Measurements from ENCODE around the gene USP34.

DNA sequence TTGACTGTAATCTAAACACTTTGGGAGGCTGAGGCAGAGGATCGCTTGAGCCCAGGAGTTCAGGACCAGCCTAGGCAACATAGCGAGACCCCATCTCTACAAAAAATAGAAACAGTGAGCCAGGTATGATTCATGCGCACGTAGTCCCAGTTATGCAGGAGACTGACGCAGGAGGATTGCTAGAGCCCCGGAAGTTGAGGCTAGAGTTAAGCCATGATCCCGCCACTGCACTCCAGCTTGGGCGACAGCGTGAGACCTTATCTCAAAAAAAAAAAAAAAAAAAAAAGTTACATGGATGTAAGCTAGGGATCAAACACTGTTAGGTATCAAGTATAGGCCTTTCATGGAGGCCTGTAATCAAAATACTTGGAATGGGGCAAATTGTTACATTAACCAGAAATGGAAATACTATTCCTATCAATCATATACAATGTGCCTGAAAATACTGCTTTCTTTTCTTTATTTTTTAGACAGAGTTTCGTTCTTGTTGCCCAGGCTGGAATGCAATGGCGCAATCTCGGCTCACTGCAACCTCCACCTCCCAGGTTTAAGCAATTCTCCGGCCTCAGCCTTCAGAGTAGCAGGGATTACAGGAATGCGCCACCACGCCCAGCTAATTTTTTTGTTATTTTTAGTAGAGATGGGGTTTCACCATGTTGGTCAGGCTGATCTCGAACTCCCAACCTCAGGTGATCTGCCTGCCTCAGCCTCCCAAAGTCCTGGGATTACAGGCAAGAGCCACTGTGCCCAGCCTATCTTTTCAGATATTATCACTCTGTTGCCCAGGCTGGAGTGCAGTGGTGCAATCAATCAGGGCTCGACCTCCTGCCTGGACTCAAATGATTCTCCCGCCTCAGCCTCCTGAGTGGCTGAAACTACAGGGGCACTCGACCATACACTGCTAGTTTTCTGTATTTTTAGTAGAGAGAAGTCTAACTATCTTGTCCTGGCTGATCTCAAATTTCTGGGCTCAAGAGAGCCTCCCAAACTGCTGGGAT, 40.1 kb upstream of the USP34 start:
- no peak for TF ChIP-seq FOSL1 (IDR thresholded peaks at IDR 0.05; ENCODE audit: low read depth)
- TF ChIP-seq, protein P1, sequence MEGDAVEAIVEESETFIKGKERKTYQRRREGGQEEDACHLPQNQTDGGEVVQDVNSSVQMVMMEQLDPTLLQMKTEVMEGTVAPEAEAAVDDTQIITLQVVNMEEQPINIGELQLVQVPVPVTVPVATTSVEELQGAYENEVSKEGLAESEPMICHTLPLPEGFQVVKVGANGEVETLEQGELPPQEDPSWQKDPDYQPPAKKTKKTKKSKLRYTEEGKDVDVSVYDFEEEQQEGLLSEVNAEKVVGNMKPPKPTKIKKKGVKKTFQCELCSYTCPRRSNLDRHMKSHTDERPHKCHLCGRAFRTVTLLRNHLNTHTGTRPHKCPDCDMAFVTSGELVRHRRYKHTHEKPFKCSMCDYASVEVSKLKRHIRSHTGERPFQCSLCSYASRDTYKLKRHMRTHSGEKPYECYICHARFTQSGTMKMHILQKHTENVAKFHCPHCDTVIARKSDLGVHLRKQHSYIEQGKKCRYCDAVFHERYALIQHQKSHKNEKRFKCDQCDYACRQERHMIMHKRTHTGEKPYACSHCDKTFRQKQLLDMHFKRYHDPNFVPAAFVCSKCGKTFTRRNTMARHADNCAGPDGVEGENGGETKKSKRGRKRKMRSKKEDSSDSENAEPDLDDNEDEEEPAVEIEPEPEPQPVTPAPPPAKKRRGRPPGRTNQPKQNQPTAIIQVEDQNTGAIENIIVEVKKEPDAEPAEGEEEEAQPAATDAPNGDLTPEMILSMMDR (IDR thresholded peaks at IDR 0.05 in 2 of 3, conservative IDR thresholded peaks at IDR 0.05 in 1 of 3; ENCODE audit: borderline replicate concordance in 1 of 3, insufficient read depth in 1 of 3, low read depth in 2 of 3, low read length in 2 of 3): no peak
- TF ChIP-seq EZH2phosphoT487 (IDR thresholded peaks at IDR 0.05; ENCODE audit: borderline replicate concordance): no peak
- TF ChIP-seq EZH2 (IDR thresholded peaks at IDR 0.05): no peak
- TF ChIP-seq POLR2A (IDR thresholded peaks at IDR 0.05; ENCODE audit: borderline replicate concordance, extremely low read depth, insufficient read depth, insufficient read length): no peak
- TF ChIP-seq, protein P2, sequence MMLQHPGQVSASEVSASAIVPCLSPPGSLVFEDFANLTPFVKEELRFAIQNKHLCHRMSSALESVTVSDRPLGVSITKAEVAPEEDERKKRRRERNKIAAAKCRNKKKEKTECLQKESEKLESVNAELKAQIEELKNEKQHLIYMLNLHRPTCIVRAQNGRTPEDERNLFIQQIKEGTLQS (IDR thresholded peaks at IDR 0.05): no peak
- TF ChIP-seq POLR2AphosphoS5 (IDR thresholded peaks at IDR 0.05; ENCODE audit: low read depth, low read length): no peak
- TF ChIP-seq YY1 (IDR thresholded peaks at IDR 0.05; ENCODE audit: extremely low read depth, insufficient replicate concordance, low read depth, low read length): no peak
- TF ChIP-seq JUND (IDR thresholded peaks at IDR 0.05): no peak
- TF ChIP-seq, protein P3, sequence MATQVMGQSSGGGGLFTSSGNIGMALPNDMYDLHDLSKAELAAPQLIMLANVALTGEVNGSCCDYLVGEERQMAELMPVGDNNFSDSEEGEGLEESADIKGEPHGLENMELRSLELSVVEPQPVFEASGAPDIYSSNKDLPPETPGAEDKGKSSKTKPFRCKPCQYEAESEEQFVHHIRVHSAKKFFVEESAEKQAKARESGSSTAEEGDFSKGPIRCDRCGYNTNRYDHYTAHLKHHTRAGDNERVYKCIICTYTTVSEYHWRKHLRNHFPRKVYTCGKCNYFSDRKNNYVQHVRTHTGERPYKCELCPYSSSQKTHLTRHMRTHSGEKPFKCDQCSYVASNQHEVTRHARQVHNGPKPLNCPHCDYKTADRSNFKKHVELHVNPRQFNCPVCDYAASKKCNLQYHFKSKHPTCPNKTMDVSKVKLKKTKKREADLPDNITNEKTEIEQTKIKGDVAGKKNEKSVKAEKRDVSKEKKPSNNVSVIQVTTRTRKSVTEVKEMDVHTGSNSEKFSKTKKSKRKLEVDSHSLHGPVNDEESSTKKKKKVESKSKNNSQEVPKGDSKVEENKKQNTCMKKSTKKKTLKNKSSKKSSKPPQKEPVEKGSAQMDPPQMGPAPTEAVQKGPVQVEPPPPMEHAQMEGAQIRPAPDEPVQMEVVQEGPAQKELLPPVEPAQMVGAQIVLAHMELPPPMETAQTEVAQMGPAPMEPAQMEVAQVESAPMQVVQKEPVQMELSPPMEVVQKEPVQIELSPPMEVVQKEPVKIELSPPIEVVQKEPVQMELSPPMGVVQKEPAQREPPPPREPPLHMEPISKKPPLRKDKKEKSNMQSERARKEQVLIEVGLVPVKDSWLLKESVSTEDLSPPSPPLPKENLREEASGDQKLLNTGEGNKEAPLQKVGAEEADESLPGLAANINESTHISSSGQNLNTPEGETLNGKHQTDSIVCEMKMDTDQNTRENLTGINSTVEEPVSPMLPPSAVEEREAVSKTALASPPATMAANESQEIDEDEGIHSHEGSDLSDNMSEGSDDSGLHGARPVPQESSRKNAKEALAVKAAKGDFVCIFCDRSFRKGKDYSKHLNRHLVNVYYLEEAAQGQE (IDR thresholded peaks at IDR 0.05; ENCODE audit: low read depth): no peak
- TF ChIP-seq CEBPB (IDR thresholded peaks at IDR 0.05; ENCODE audit: low read depth): no peak
- TF ChIP-seq, protein P4, sequence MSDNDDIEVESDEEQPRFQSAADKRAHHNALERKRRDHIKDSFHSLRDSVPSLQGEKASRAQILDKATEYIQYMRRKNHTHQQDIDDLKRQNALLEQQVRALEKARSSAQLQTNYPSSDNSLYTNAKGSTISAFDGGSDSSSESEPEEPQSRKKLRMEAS (IDR thresholded peaks at IDR 0.05): no peak
- TF ChIP-seq SRF (IDR thresholded peaks at IDR 0.05; ENCODE audit: low read depth): no peak

Data from HCT116 (cell line).